RPMI7951 (cell line): Measurements from ENCODE around the gene CACNG8. TPM values are rescaled to one million over a fixed set of nuclear protein-coding genes. Genes with fewer than 3 reads are reported as not detected.
"Not testable (repeated sequence)": the region's sequence is repeated elsewhere in the genome, so short reads cannot be mapped to it uniquely, and the experiment has no call there.

ENCODE experiments used
- DNase-seq: peaks from one replicate; pipeline ENCODE4 v3.0.0-alpha.2; 2012; ENCODE audit warnings: low read depth
- total RNA-seq: library from RNA; depleted of rRNA; stranded (reverse); fragments of >200 nt; shearing (Covaris generic); gene quantifications from 2 replicates; pipeline ENCODE4 v1.2.3, GENCODE V29; 2014; rRNA removed

CACNG8 gene
- total RNA-seq, 1 experiment from 2014 or later: under 0.01 TPM

DNA sequence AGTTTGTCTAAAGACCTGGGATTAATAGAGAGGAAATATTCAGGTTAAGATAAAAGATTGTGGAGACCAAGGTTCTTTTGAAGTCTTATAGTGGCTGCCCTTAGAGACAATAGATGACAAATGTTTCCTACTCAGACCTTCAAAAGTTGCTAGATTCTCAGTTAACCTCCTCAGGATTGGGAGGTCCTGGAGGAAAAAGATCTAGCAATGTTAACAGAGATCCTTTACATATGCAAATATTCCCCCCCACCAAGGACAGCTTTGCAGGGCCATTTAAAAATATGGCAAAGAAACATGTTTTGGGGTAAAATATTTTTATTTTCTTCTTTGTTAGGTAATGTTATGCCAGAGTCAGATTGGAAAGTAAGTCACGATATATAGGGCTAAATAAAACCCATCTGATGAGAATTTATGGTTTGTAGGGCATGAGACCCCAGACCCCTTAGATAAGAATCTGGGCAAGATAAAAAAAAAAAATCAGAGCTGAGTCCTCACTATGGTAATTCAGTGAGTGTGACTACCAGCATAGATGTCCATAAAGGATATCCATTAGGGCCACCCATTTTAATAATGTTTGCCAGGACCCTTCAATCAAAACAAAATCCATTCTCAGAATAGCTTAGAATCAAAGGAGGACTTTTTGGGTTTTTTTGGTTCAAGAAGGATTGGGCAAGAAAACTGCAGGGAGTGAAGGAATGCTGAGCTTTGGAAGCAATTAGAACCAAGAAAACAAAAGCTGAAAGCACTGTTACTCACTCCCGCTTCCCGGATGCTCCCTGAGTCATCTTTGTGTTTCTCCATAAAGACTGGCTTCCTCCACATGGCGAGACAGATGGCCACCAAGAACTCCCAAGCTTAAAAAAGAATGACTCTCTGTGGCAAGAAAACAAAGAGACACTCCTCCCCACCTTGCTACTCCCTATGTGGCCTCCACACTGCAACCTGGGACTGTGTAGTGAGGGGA is 72.8 kb downstream of the CACNG8 start:
- DNase-seq: peak; percentile 92

DNA sequence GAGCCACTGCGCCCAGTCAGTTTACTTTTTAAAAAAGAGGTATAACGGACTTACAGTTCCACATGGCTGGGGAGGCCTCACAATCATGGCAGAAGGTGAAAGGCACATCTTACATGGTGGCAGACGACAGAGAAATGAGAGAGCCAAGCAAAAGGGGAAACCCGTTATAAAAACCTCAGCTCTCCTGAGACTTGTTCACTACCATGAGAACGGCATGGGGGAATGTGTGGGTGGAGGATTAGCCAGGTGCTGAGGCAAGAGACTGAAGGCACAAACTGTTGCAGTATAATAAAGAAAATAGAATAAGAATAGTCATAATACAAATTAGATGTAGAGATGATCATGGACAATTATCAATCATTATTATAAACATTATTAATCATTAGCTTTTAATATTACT is 73.8 kb downstream of the CACNG8 start:
- not testable (repeated sequence) for DNase-seq

Other genes with a start within 250 kb of the CACNG8 start
- not detected in 2 replicates for gene NLRP12, start 138.6 kb upstream of the CACNG8 start, total RNA-seq
- gene MYADM, start 95.1 kb upstream of the CACNG8 start, total RNA-seq: 26.7 and 43.0 TPM in 2 replicates
- not detected in 2 replicates for gene PRKCG, start 80.7 kb upstream of the CACNG8 start, total RNA-seq
- gene CACNG7, start 53.7 kb upstream of the CACNG8 start, total RNA-seq: not detected in 2 replicates
- 0.10 TPM in 1 of 2 replicates, not detected in the other for gene CACNG6, start 28.7 kb downstream of the CACNG8 start, total RNA-seq
- gene VSTM1, start 101.0 kb downstream of the CACNG8 start, total RNA-seq: 0.29 TPM in 1 of 2 replicates, not detected in the other
- gene TARM1, start 118.4 kb downstream of the CACNG8 start, total RNA-seq: not detected in 2 replicates
- gene OSCAR, start 137.9 kb downstream of the CACNG8 start, total RNA-seq: 0.12 TPM in 1 of 2 replicates, not detected in the other
- 45.4 and 59.8 TPM in 2 replicates for gene NDUFA3, start 139.9 kb downstream of the CACNG8 start, total RNA-seq
- gene TFPT, start 152.7 kb downstream of the CACNG8 start, total RNA-seq: 50.2 and 66.2 TPM in 2 replicates
- 51.8 and 71.3 TPM in 2 replicates for gene PRPF31, start 152.8 kb downstream of the CACNG8 start, total RNA-seq
- 9.6 and 12.3 TPM in 2 replicates for gene CNOT3, start 174.8 kb downstream of the CACNG8 start, total RNA-seq
- 13.1 and 15.4 TPM in 2 replicates for gene LENG1, start 196.8 kb downstream of the CACNG8 start, total RNA-seq
- 3.8 TPM in 1 of 2 replicates, not detected in the other for gene TMC4, start 210.2 kb downstream of the CACNG8 start, total RNA-seq
- 174 and 183 TPM in 2 replicates for gene MBOAT7, start 226.6 kb downstream of the CACNG8 start, total RNA-seq
- gene TSEN34, start 228.4 kb downstream of the CACNG8 start, total RNA-seq: 125 and 166 TPM in 2 replicates
- gene RPS9, start 237.9 kb downstream of the CACNG8 start, total RNA-seq: 1,692 and 2,035 TPM in 2 replicates